NCI-H69 (cell line): ENCODE results near the gene RETREG2.

Experiments
- DNase-seq: peaks from one replicate; lab custom pipeline; 2025; lab: John Stamatoyannopoulos, UW

The RETREG2 gene

DNA sequence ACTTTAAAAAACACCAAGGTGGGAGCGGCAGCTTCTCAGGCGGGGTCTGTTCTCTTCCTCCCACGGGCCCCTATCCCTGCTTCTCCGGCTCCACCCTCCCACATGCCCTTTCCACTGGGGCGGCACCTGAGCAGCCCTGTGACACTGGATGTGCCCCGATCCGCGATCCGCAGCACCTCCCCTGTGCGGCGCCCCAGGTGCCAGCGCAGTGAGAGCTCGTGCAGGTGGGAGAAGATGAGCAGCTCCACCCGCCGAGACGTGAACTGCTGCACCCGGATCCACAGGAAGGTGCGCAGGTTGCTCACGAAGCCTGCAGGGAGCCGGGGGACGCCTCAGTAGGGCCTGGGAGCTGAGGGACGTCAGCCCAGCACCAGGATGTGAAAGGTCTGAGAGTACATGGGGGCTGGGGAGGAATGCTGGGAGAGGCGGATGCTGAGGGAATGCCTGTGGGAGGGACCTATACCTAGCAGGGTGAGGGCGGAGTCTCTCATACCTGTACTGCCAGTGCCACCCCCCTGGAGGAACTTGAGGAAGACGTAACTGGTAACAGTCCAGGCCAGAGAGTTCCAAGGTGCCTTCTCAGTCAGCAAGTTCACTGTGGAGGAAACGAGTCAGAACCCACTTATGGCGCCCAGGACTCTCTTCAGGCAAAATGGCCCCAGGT lies 37.9 kb downstream of the RETREG2 start:
- DNase-seq, result no peak

DNA sequence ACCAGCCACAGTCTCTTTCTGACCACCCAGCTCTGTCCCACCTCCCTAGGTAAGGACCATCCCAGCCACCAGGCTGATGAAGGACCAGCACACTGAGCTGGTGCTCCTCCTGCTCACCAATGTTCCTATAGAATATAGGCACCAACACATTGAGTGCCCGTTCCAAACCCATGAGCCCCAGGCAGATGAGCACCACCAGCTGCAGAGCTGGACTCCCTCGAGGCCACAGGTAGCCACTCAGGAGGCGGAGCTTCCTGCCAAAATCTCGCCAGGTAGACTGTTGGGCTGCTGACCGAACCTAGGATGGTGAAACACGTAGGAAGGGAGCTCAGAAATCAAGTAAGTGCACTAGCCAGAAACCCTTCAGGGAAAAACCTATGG lies 38.5 kb downstream of the RETREG2 start:
- no peak for DNase-seq

GRCh38 chr2:219218217-219218731 lies 40.2 kb downstream of the RETREG2 start:
- peak; percentile 78 for DNase-seq

DNA sequence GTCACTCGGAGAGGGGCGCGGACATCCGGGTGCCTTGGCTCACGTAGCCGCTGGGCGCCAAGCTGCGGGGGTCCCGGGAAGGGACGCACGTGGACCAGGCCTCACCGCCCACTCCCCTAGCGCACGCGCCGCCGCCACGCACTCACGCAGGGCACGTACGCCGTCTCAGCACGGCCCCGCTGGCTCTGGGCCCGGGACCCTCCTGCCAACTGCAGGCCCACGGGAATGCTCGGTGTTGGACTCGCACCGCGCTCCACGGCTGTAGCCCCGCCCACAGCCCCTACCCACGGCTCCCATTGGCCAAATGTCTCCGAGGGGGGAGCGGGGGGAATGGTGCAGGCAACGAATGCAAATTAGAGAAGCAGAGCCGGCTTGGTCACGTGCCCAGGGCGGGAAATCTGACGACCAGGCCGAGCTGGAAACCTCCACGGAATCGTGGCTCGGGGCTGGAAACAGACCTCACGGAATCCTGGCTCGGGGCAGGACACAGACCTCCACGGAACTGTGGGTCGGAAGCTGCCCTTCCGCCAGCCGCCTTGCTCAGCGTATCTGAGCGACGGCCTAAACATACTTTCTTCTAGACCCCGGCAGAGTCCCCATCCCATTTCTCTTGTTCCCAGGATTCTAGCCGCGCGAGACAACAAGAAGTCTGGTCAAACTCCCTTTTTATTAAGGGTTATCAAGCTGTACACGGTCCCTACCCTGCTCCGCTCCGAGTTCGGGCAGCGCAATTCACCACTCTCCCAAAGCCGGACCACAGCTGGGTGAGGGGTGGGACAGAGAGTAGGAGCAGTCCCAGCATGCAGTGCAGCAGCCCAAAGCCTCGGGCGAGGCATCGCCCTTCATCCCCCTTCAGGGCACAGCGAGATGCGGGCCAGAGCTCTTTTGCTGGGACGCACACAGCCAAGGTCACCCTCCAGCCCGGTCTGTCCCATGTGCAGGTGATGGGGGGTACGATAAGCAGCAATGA lies 40.9 kb downstream of the RETREG2 start, which contains the start of gene ABCB6:
TSS of gene ABCB6 (minus strand) at position 227 of the 970 bp plus-strand sequence. CDS start 285 bp downstream, outside the sequence.
- DNase-seq, result peak; percentile 94

- no peak for DNase-seq
Observed at GRCh38 chr2:219219784-219220532, 41.9 kb downstream of the RETREG2 start.

GRCh38 chr2:219220652-219221402 lies 42.8 kb downstream of the RETREG2 start:
- DNase-seq, result no peak

- no peak for DNase-seq
Observed at GRCh38 chr2:219221957-219222518, 44.0 kb downstream of the RETREG2 start.

GRCh38 chr2:219223831-219224610 lies 45.9 kb downstream of the RETREG2 start:
- no peak for DNase-seq

DNA sequence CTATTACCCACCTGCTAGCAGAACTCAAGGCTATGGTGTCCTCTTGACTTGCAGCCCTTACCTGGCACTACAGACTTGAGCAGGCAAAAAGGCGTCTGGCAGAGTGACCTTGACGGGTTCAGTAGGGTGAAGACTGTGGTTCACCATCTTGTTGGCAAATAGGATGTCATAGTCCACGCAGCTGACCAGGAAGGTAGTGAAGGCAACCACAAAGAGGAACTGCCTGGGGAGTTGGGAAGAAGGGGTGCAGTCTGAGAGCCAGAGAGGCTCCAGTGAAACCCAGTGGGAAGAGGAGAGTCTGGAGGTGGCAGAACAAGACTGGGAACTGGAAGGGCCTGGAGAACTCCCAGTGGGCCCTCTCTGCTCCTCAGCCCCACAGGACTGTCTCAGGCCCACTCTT lies 47.3 kb downstream of the RETREG2 start:
- DNase-seq, result no peak

GRCh38 chr2:219228041-219228910 lies 50.2 kb downstream of the RETREG2 start:
- peak; percentile 18 for DNase-seq

DNA sequence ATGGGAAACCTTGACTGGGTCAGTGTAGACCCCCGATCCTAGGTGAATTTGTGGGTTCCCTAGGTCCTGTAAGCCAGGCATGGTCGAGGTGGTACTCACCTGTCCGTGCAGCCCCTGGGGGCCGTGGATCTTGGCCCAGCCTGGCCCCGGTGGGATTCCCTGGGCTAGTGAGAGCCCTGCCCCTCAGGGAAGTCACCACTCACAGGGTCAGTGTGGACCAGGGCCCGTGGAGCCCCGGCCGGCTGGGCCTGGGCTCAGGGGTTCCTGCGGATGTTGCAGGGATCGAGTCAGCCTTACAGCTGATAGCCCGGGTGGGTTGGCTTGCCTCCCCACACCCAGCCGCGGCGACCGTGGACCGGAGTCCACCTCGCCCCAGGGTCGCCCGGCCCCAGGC lies 50.8 kb downstream of the RETREG2 start:
- peak; percentile 25 for DNase-seq

DNA sequence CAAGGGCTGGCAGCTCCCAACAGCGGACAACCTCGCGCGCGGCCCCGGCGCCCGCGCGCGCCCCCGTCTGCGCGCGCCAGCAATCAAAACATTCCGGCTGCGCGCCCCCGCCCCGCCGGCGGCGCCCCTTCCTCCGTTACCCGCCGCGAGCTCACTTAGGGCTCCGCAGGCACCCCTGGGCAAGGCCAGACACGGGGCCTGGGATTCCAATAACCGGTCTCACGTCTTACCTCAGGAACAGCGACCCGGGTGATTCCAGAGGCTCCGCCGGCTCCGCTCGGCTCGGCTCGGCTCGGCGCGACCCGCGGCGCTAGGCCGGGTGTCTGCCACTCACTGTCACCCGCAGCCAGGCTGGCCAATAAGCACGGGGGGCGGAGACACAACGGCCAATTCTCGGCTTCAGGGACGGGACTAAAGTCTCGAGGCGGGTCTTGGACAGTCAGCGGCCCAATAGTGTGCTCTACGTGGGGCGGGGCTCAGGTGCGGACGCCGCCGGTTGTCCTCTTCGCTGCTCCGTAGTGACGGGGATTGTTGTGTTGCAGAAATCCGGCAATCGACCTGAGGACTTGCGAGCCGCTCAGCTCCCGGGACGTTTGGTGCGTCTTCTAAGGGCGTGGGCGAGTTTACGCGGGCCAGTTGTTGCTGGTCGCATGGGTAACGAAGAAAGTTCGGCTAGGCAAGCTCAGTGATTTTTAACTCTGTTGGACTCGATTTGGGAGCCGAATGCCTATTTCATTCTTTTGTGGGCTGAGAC lies 51.4 kb downstream of the RETREG2 start, which contains the start of the genes ANKZF1 and ATG9A:
TSS of gene ANKZF1 (plus strand) at position 502 of the 754 bp plus-strand sequence. CDS start 452 bp downstream, outside the sequence.
TSS of gene ATG9A (minus strand) at position 332 of the 754 bp plus-strand sequence. CDS start 1,612 bp downstream, outside the sequence.
- DNase-seq, result peak; percentile 97

DNA sequence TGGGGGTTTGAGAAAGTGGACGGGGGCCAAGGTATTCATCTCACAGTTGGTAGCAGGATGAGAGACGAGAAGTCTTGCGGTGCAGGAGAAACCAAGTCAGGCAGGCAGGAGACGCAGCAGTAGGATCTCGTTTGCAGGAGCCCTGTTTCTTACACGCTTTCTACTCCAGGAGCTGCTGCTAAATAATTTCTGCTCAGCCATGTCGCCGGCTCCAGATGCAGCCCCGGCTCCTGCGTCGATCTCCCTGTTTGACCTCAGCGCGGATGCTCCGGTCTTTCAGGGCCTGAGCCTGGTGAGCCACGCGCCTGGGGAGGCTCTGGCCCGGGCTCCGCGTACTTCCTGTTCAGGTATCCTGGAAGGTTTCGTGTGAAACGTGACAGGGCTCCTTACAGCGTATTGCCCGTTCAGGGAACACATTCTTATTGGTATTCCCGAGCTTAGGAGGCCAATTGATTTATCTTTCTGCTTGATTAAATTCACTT lies 52.0 kb downstream of the RETREG2 start:
- DNase-seq, result peak; percentile 53

DNA sequence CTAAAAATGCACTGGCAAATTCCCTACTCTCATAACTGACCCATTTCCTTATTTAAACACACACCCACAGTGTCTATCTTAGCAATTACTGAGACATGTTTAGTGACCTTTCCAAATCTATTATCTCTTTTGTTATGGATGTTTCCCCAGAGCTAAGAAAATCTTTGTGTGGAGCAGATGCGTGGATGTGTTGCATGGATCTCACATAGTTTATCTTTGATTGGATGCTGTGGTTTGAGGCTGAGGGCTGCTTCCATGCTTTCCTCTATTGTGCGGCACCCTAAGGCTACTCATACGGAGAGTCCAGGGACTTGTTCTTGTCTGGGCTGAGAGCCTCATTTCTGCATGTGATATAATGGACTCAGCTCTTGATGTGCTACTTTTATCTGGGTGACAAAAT lies 56.3 kb downstream of the RETREG2 start:
- DNase-seq, result no peak
